ENCODE data around the gene MSLN.

The MSLN gene

DNA sequence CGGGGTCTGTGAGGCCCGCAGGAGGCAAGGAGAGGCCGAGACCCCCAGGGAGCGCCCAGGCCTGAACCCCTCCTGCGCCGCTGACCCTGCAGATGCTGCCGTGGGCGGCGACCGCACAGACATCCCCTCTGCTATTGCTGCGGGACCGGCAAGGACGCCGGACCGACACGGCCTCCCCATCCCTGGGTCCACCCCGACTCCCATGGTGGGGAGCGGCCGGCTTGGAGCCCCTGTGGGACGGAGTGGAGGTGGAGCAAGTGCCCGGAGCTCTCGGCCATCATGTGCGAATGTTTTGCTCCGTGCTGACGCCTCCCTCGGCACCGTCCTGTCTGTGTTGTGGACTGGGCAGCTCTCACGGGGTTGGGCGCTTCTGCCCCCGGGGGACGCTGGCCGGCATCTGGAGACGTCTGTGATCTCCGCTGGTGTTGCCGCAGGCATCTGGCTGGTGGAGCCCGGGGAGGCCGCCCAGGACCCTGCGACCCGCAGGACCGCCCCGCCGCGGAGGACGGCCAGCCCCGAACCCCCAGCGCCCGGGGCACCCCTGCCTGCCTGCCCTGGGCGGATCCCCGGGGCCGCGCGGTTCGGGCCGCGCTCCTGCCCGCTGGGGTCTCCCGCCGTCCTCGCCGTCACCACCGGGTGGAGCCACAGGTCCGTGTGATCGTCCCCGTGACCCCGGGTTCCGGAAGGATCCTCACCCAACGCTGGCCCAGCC, 52.8 kb downstream of the MSLN start:
- DNase-seq = peak; percentile 55 to 91 (median 81)
- intact Hi-C loops (cut with DNase I) = loop anchor here (1.0 to 5.0 kb wide), 2 partner anchors 169 to 242 kb away; partner anchors contain the start of gene SOX8

DNA sequence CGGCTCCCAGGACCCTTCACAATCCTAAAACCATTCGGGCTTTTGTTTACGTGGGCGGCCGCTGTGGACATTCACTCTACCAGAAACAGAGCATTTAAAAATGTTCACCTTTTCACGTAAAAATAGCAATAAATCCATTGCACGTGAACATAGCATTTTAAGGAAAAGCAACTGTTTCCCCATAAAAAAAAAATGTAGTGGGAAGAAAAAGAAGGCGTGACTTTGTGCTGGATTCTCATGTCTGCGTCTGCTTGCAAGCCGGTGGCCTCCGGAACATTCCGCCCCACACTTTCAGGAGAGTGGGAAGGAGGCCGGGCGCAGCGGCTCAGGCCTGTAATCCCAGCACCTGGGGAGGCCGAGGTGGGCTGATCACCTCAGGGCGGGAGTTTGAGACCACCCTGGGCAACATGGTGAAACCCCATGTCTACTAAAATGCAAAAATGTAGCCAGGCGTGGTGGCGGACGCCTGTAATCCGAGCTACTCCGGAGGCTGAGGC, 53.4 kb downstream of the MSLN start:
- intact Hi-C loops (cut with DNase I) = loop anchor here (1.0 to 5.0 kb wide), 2 partner anchors 168 to 241 kb away; partner anchors contain the start of gene SOX8
- peak in 6 of 42 donors; percentile 20 to 52 (median 33) for DNase-seq

DNA sequence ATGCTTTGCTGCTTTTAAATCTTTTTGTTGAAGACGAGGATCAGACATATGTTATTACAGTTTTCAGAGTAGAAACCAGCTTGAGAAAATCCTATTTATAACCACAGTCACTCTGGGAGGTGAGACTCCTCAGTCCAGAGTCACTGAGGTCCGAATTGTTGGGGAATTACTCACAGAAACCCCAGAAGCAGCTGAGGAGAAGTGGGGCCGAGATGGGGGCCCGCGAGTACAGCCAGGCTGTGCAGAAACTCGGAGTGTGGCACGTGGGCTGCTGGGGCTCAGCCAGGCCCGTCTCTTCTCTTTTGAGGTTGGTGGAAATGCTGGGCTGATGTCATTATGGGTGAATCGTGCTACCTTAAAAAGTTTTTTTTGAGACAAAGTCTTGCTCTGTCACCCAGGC, 54.4 kb downstream of the MSLN start:
- no peak for DNase-seq
- intact Hi-C loops (cut with DNase I) = loop anchor here (5.0 kb wide), 1 partner anchor 167 kb away; the partner anchor contains the start of gene SOX8

DNA sequence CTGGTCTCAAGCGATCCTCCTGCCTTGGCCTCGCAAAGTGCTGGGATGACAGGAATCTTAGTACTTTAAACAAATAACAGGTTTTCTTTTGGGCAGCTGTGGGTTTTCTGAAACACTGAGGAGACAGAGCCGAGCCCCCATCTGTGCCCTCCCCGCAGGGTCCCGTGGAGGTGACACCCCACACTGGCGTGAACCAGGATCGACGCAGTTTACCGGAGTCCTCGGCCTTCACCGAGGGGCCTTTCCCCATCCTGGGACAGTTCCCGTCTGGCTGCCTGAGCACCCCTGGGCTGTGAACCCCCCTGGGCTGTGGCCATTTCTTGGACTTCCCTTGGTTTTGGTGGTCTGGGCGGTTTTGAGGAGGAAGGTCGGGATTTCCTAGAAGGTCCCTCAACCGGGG, 55.3 kb downstream of the MSLN start:
- DNase-seq = no peak
- intact Hi-C loops (cut with DNase I) = no loop called here

DNA sequence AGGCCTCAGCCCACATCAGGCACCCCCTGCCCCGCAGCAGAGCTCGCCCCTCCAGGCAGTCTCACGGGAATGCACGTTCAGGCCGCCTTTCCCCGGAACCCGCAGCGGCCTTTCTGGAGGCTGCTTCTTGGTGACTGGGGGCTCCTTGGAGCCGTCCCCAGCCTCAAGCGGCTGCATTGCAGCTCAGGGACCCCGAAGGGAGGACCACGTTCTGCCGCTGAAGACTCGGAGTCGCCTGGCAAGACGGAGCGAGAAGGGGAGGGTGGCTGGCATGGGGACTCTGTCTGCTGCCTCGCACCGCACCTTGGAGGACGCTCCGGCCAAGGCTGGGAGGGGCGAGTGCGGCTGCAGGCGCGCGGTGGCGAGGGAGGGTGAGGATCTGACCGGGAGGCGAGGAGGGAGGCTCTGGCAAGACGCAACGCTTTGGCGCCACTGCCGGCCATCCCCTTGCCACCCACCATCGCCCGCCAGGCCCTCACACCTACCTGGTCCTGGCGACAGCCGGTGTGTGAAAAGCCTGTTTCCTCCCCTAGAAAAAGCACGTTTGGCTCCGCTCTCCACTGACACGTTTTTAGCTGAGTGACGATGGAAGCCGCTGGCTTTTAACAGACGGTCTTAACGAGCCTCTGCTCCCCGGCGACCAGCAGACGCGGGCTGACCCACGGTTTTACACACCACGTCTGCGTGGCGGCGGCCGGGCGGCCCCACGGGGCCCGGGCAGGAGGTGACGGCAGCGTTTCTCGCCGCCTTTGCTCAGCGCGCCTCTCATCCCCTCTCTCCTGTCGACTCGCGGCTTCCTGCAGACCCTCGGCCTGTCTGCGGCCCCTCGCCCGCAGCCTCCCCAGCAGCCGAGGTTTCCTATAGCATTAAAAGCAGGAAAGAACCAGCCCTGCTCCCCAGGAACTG, 56.7 kb downstream of the MSLN start:
- DNase-seq = peak in 3 of 42 donors; percentile 19 to 29 (median 24)
- intact Hi-C loops (cut with DNase I) = no loop called here

DNA sequence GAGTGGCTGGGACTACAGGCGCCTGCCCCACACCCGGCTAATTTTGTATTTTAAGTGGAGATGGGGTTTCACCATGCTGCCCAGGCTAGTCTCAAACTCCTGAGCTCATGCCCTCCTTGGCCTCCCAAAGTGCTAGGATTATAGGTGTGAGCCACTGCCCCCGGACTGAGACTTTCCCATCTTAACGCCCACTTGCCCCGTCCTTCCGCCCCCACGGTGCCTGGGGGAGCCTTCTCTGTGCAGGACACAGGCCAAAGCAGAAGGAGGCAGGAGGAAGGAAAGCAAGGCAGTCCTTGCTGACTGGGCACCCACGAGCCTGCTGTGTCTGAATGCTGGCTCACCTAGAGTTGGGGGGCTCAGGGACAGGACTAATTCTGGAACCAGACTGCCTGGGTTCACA, 57.6 kb downstream of the MSLN start:
- intact Hi-C loops (cut with DNase I) = no loop called here
- DNase-seq = no peak
